ENCODE measurements around the gene NOTCH4. TPM values are rescaled to one million over a fixed set of nuclear protein-coding genes. Genes with fewer than 3 reads are reported as not detected.

The NOTCH4 gene
- total and polyA plus RNA-seq, 2 of the 4 experiments (the other 2 are of a cell fraction), result 0.96 to 1.3 TPM

GRCh38 chr6:32151863-32152768 is 71.8 kb downstream of the NOTCH4 start, which contains the start of gene PRRT1:
PRRT1 (minus strand) TSS chr6:32151939; CDS start chr6:32151827, 112 bp downstream.
- Histone ChIP-seq H4K20me1 (ENCODE audit: insufficient read depth, low read length) (no peaks in the 10 kb centered on the region), H4K5ac (ENCODE audit: low read depth, low read length) (peak within 1 kb of the TSS; percentile 87), H3K4me2 (ENCODE audit: low read depth, low read length) (peak within 1 kb of the TSS; percentile 85), H3K9me3 (ENCODE audit: control insufficient read depth, insufficient read depth, low read length) (peaks cover 2% of the 10 kb centered on the region; the same call in 1 of the 2 replicates), H3K9ac (ENCODE audit: low read depth, low read length) (peak within 1 kb of the TSS; percentile 70), H3K56ac (ENCODE audit: extremely low read depth, insufficient read depth, low read length) (no peak within 1 kb of the TSS), H2BK5ac (ENCODE audit: low read depth, low read length, poor library complexity, severe bottlenecking) (peak within 1 kb of the TSS; percentile 81), H3K79me1 (ENCODE audit: low read depth in 1 of 2, low read length in 2 of 2) (peaks cover 6 to 34% of the 10 kb centered on the region in 2 experiments), H3K23ac (ENCODE audit: low read depth, low read length) (peak within 1 kb of the TSS; percentile 96), H2AK5ac (ENCODE audit: low read depth, low read length) (peak within 1 kb of the TSS; percentile 80), H3K36me3 (ENCODE audit: control insufficient read depth, insufficient read depth, low read length) (peaks cover 4% of the 10 kb centered on the region; the same call in 1 of the 2 replicates), H2AK9ac (replicated peaks; ENCODE audit: low read depth, low read length, poor library complexity) (peak within 1 kb of the TSS; percentile 80), H3K4me1 (ENCODE audit: control insufficient read depth, insufficient read depth, low read length) (peaks cover 23% of the 10 kb centered on the region), H4K8ac (ENCODE audit: low read depth in 2 of 2, low read length in 2 of 2) (peak within 1 kb of the TSS; percentile 75 to 96), H3K18ac (ENCODE audit: low read depth, low read length) (peak within 1 kb of the TSS; percentile 26; the same call in 1 of the 2 replicates), H3K27ac (ENCODE audit: insufficient read depth, low read length) (peak within 1 kb of the TSS; percentile 84; the same call in 1 of the 2 replicates), H3K27me3 (ENCODE audit: control insufficient read depth, insufficient read depth, low read length) (peaks cover 14% of the 10 kb centered on the region), H2AFZ (replicated peaks; ENCODE audit: low read length, poor library complexity) (peak within 1 kb of the TSS; percentile 96), H3K4ac (ENCODE audit: low read depth, low read length) (peak within 1 kb of the TSS; percentile 84), H2BK20ac (ENCODE audit: low read depth, low read length) (peak within 1 kb of the TSS; percentile 57), H3K4me3 (ENCODE audit: insufficient read depth, low read depth, low read length) (peak within 1 kb of the TSS; percentile 67), H2BK120ac (ENCODE audit: low read depth, low read length) (peak within 1 kb of the TSS; percentile 78), H3K14ac (replicated peaks; ENCODE audit: low read depth, low read length) (peak within 1 kb of the TSS; percentile 82), H4K91ac (ENCODE audit: insufficient read depth, low read depth, low read length) (peak within 1 kb of the TSS; percentile 73), H2BK15ac (ENCODE audit: low read depth, low read length) (peak within 1 kb of the TSS; percentile 59; the same call in 2 of the 3 replicates), H3K9me1 (ENCODE audit: insufficient read depth, low read length) (0 out of 2 replicates have a peak, but pooled peaks cover 4% of the 10 kb centered on the region)
- ChIA-PET CTCF (no interaction called here), POLR2A (ENCODE audit: unreplicated experiment) (interaction anchor here (0.7 kb wide), 1 partner anchor 16 kb away, joined by 6 read pairs; no protein-coding TSS in a partner anchor)
- TF ChIP-seq MAZ (IDR thresholded peaks at IDR 0.05; ENCODE audit: borderline replicate concordance, low read depth, low read length) (0 out of 2 replicates have a peak, but pooled peaks have one; percentile 7), NFE2L2 (IDR thresholded peaks at IDR 0.05; ENCODE audit: low read depth, low read length) (no peak)
- ATAC-seq (ENCODE audit: low read depth) (no peak), DNase-seq (no peak)
- dilution Hi-C loops (cut with HindIII; ENCODE audit: low sequenced_read_pairs, unreplicated experiment) (no loop called here), intact Hi-C loops (cut with micrococcal nuclease) (loop anchor here (2.0 to 10.0 kb wide), 3 partner anchors 25 to 250 kb away; partner anchors contain the start of genes AGPAT1 and ZBTB12), in situ Hi-C loops (cut with MboI; ENCODE audit: low sequenced_read_pairs) (no loop called here)
- WGBS, 2 experiments (ENCODE audit: extremely low coverage in 2 of 2, insufficient read length in 1 of 2), result no CpG with 5 or more reads among the region's 24 CpGs
- no TSS peak for BruUV-seq (replicated peaks)
